GM21423 (cell line): ENCODE data around the gene FARP2.

Experiments
- ATAC-seq: cut with Tn5 transposase; IDR thresholded peaks from one replicate; pipeline ENCODE4 v1.9.1; 2021; ENCODE audit warnings: mild to moderate bottlenecking, moderate library complexity; ENCODE audit not compliant: unreplicated experiment

Gene FARP2

DNA sequence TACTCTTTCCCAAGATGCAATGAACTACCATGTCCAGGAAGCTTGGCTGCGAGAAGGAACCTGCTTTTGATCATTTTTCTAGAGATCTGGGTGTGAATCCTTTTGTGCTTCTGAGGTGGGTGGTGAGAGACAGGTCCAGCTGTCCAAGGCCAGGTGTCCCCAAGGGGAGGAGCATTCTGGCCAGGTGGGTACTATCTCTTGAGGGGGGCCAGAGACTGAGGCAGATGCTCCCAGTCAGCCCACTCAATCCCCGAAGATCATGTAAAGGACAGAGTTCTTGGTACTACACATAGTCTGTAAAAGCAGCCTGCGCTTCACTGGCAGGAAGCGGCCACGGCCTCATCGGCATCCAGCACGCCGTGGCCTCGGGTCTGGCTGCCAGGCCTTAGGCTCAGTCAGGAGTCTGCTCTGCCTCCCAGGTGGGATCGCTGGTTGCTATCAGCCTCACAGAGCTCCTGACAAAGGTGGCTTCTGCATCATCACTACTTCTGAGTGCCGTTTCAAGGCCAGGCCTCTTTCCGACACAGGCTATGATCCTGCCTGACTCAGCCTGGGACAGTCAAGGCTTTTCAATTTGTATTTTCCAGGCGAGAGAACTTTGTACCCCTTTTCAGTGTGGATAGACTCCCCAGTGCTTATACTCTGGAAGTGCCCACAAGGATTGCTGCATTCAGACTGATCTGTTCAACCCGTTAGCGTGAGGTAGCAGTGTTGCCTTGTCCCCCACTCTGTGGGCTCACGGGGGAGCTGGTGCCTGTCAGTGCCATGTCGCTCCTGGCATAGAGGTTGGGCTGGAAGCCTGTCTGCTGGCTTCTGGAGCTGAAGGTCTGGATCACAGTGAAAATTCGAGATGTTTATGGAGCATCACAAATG lies 123.2 kb downstream of the FARP2 start:
- ATAC-seq = no peak

DNA sequence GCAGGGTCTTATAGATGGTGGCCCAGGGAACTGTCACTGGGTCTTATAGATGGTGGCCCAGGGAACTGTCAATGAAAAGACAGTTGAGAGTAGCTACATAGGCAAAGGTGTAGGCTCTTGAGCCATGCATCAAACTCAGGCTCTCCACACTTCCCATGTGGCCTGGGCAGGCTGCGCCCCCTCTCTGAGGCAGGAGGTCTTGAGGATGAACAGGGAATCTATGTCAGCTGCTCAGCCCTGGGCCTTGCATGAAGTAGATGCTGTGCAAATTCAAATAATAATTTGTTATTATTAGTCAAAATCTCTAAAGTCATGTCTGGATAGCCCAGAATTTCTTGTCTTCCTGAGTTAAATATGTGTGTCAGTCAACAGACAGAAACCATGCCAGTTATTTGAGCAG lies 125.6 kb downstream of the FARP2 start:
- ATAC-seq = no peak

DNA sequence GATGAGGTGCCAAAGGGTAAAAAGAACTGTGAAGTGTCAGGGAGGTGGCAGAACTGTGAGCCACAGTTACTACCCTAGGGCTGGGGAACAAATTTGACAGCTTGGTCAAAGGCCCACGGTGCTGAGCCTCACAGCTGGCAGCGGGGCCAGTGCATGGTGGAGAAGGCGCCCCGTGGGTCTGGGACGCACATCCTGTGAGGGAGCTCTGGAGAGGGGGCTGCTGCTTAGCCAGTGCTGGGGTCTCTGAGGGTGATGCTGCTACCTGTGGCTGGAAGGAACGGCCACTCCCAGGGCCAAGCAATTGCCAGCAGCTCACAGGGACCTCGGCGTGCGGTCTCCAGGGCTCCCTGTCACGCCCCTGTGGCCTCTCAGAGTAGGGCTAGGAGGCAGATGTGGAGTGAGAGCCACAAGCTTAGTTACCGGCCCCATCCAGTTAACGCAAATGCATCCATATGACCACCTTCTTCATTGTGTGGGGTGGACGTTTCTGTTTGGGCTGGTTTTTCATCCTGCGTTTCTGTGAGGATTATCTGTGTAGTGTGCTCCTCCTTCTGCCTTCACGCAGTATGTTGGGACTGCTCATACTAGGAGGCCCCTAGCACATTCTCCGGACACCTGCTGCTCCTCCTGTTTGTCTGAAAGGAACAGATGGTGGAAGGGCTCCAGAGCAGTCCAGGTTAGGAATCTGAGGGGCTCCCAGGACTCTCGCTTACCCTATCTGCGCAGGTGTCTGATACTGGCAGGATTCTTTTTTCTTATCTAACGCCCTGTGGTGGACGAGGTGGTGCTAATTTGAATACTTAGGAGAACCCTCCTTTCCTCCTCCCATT lies 126.3 kb downstream of the FARP2 start:
- no peak for ATAC-seq

DNA sequence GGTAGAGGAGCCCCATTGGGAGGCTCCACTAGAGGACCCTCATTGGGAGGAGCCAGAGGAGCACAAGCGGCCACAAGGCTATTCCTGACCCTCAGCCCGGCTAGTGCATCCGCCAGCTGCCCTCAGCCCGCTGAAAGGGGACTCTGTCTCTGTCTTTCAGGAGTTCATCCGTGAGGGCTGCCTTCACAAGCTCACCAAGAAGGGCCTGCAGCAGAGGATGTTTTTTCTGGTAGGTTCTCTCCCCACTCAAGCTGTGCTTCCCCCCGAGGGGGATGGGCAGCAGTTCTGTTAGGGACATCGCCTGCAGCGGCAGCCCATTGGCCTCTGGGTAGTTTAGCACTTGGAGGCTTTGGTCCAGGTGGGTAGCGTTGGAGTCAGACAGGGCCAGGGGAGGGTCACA lies 127.2 kb downstream of the FARP2 start:
- ATAC-seq = no peak

DNA sequence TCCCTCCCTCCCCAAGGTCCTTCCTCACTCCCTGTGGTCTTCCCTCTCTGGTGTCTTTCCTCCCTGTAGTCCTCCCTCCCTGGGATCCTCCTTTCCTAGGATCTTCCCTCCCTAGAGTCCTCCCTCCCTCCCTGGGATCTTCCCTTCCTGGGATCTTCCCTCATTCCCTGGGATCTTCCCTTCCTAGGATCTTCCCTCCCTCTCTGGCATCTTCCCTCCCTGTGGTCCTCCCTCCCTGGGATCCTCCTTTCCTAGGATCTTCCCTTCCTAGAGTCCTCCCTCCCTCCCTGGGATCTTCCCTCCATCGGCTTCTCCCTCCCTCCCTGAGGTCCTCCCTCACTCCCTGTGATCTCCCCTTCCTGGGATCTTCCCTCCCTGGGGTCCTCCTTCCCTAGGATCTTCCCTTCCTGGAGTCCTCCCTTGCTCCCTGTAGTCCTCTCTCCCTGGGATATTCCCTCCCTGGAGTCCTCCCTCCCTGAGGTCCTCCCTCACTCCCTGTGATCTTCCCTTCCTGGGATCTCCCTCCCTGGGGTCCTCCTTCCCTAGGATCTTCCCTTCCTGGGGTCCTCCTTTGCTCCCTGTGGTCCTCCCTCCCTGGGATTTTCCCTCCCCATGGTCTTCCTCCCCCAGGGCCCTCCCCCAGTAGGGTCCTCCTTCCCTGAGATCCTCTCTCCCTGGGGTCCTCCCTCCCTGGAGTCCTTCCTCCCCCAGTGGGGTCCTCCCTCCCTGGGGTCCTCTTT lies 129.3 kb downstream of the FARP2 start:
- no peak for ATAC-seq

DNA sequence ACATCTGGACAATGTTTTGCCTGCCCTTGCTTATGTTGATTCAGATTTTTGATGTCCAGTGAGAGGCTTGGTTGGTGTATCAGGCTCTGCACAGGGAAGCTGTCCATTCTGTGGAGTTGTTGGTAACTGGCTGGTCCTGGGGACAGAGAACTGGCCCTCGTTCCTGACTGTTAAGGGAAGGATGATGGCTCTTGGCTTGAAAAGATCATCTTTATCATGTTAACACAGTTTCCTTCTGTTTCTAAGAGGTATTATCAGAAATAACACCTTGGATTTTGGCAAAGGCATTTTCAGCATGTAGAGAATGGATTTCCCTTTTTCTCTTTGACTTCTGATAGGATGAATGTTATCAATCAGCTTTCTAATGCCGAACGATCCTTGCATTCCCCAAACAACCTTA lies 133.0 kb downstream of the FARP2 start:
- no peak for ATAC-seq

DNA sequence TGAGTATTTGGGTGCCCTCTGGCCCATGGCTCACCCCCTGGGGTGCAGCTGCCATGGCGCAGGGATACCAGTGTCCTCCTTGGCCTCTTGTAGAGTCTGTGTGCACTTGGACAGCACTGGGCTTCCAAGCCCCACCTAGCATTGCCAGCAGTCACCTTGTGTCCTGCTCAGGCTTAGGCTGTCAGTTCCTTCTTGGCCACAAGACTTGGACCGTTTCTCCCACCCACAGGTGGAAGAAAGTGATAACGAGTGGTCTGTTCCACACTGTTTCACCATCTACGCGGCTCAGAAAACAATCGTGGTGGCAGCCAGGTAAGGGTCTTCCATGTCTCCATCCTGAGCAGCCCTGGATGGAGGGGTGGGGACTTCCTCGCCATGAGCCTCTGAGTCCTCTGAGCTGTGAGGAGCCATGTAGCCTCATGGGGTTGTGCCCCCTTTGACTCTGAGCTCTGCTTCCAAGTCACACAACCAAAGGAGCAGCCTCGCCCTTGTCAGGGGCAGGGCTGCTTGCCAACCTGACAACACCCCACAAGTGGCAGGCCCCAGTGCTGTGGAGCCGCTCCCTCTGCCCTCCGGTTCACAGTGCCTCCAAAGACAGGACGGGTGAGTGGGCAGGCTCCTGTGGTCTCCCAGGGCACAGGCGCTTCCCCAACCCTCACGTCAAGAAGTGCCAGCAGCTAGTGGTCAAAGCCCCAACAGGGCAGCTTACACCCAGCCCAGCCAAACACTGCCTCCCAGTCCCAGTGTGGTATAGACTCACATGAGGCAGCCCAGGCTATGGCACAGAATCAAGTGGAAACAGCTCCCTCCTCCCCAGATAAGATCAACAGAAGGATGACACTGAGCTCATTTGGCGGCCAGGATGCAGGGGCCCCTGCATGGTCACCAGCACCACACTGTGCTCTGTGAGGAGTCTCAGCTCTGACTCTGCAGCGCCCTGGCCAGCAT lies 133.9 kb downstream of the FARP2 start:
- ATAC-seq = no peak

DNA sequence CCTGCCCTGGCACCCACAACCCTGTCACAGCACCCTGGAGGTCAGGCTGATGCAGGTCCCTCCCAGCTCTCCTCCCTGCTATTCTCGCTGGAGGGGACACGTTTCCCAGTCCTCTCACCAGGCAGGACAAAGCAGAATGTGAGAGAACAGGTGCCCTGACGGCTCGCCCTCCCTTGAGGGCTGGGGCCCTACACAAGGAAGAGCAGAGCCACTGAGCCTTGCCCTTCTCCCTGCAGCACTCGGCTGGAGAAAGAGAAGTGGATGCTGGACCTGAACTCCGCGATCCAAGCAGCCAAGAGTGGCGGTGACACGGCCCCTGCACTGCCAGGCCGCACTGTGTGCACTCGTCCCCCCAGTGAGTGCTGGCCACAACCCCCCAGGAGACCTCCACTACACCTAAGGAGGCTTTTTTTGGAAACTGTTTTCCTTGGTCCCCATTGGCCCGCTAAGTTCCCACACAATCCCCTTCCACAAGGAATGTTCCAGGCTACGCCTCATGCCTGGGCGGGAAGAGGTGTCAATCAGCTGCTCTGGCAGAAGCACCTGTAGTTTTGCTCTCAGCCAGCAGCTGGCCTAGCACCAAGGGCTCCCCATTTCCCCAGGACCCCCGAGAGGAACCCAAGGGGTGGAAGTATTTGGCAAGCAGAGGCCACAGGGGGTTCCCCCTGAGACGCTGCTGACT lies 134.9 kb downstream of the FARP2 start:
- ATAC-seq = no peak

DNA sequence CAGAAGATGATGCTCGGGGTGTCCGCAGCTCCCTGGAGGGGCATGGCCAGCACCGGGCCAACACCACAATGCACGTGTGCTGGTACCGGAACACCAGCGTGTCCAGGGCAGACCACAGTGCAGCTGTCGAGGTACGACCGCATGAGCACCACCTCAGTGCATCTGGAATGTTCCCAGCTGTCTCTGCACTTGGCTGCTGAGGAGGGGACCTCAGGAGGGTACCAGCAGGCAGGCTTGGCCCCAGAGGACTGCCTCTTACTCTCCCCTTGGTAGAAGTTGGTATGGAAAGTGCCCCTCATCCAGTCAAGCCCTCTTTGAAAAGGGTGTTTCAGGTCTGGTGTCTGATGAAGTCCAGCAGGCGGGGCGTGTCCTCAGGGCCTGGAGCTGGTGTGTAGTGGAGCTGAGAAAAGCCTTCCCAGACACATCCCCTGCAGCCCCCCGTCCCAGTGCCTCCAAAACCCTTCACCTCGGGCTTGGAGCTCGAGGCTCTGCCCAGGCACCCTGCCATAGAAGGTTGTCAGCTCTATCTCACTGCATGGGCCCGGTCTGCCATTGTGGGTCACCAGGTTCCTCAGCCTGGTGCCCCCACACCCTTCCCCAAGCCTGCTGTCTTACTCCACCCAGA lies 135.6 kb downstream of the FARP2 start:
- ATAC-seq = no peak

DNA sequence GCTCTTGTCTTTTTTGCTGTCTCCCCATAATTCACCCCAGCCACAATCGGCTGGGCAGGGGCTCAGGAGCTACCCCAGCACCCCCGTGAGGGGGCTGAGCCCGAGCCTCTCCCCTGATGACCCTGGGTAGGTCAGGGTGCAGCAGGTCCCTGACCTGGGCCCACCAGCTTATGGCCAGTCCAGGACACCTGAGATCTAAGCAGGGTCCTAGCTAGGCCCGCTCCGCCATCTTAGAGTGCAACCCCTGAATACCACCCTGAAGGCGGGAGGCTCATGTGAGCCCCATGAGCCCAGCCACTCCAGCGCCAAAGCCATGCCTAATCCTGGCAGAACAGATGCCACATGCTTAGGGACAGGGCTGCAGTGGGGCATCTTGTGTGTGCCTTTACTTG lies 136.1 kb downstream of the FARP2 start:
- no peak for ATAC-seq

DNA sequence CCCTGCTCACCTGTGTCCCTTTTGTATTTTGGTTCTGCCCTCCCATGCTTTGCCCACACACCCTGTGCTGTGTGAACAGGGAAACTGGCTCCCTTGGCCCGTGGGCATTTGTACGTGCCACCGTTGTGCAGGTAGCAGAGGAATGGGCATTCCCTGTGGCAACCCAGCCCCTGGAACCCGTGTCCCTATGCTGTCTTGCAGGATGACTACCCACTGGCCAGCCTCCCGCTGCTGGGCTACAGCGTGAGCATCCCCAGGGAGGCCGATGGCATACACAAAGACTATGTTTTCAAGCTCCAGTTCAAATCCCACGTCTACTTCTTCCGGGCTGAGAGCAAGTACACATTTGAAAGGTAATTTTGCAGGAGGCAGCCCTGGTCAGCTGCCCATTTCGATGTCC lies 137.0 kb downstream of the FARP2 start:
- ATAC-seq = no peak

DNA sequence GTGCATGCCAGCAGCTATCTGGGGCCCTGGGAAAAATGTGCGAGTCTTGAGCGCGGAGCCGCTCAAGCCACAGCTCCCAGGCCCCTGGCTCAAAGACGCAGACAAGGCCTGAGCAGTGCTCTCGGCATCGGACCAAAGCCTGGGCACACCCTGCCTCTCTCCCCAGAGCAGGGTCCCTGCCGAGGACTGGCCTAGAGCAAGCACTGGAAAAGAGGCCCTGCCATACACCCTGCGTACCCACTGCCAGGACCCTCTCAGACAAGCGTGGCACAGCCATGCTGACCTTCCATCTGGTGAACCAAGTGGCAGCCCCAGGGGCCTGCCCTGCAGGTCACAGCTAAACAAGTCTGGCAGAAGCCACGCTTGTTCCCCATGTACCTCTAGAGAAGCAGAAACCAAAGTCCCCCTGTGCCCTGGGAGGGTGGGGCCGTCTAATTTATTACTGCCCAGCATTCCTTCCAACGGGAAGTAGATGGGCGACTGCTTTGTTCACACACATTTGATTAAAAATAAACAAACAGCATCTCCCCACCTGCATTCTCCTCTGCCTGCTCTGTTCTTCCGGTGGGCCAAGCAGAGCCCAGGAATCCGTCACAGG lies 138.3 kb downstream of the FARP2 start:
- ATAC-seq = no peak

DNA sequence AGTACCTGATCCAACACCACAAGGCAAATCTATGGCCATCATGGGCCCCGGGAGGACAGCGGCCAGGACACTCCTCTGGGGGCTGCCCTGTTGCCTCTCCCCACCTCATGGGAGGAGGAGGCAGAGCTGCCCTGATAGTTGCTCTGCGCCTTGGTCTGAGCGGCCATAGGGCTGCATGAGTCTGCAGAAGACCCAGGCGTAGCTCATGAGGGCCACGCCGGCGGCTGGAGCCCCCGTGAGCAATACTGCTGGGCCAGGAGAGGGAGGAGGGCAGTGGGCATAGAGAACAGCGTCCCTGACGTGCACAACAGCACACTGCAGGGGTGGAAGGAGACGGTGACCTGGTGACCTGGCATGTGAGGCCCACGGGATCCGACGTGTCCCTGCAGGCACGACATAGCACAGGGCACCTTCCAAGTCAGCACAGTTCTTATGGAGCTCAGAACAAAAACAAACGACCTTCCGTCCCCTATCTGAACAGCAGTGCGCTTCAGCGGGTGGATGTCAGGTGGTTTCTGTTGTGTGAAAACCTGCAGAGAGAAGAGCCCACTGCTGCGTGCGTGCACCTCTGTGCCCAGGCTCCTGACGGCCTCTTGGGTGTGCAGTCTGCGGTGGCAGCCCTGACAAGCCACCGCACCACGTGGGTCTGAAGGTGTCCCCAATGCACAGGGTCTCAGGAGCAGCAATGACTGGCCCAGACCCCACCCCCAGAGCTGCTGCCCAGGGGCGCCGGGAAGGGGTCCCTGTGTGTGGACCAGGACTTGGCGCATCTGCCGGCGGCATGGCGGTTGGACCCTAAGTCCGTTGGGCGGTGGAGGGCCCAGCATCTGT lies 139.3 kb downstream of the FARP2 start:
- no peak for ATAC-seq

DNA sequence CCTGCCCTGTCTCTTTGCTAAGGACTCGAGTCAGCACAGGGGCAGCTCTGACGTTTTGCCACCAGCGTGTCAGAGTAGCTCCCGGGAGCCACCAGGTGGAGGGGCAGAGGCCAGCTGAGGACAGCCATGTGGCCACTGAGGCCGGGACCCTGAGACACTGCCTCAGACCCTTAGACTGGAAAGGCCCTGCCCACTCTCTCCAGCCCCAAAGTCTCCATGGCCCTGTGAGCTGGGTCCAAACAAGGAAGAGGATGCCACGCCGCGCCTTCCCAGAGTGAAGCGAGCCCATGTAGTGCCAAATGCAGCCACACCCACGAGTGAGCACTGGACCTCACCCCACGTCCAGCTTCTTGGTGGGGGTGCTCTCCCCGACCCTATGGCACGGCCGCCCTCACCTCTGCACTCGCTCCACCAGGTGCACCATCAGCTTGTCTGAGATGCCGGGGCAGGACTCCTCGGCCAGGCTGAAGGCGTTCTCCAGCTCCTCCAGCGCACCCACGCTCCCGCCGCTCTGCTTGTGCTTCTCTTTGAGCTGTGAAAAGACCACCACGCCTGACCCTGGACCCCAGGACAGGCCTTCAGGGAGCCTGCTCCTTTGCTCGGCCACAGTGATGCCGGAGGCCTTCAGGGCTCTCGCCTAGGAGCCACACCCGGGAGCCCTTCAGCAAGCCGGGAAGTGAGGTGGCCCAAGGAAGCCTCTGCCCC lies 140.1 kb downstream of the FARP2 start:
- ATAC-seq = no peak

DNA sequence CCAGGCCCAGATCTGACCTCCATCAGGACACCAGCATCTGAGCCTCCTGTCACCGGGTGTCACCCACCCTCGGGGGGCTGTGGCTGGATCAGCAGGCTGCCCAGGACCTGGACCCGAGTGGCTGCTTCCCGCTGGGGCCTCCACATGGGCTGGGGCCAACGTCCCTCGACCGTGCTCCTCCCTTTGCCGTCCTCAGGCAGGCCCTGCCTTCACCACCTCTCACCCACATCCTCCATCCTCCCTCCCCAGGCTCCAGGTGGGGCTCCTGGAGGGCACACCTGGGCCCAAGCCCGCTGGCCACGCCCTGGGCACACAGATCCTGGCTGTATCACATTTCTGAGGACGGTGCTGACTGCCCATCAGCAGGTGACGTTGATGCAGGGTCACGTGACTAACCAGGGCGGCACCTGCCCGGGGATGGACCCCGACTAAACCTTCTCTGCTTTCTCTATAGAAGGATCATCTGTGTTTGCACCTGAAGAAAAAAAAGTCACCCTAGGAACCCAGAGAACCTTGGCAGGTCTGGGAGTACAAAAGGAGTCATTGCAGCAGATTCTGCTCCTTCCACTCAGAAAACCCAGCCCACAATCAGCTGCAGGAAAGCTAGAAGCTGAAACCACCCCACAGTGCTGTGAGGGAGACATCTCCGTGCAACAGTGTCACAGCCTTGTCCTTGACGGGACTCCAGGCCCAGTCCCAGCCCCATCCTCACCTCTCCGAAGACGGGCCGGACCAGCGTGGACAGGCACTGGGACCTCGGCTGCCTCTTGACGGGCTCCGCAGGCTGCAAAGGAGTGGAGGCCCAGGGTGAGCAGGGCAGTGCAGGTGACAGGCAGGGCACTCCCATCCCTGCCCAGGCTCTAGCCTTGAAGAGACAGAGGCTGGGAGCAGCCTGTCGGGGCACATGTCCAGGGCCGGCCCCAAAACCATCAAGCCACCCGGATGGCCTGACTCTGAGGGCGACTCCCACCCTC lies 141.1 kb downstream of the FARP2 start:
- ATAC-seq = no peak
